WTC11 (cell line): ENCODE measurements around the gene RIPK3. TPM values are rescaled to one million over a fixed set of nuclear protein-coding genes. Genes with fewer than 3 reads are reported as not detected.

Source experiments
- ATAC-seq: fragments of 200-7000 bp; cut with Tn5 transposase; 2 replicates; pipeline ENCODE4 v1.10.0; 2021; ENCODE audit warnings: mild to moderate bottlenecking, moderate library complexity
- CTCF ChIA-PET: fragments of 300-600 bp; sonication (Branson Sonifier 250); formaldehyde crosslinking; loops from one replicate; lab custom pipeline; 2021; ENCODE audit warnings: antibody characterized with exemption; lab: Charles Lee
- POLR2A ChIA-PET: fragments of 350-600 bp; sonication (Branson Sonifier 250); formaldehyde crosslinking; loops from one replicate; lab custom pipeline; 2021; ENCODE audit warnings: antibody characterized with exemption; lab: Charles Lee
- DNase-seq: peaks from one replicate; pipeline ENCODE4 v3.0.0; 2021; ENCODE audit warnings: low spot score
- H3K27ac Mint-ChIP-seq: 2 replicates; pipeline ENCODE4 v1.8.0; 2021; ENCODE audit warnings: mixed read lengths
- H3K27me3 Mint-ChIP-seq: 2 replicates; pipeline ENCODE4 v1.8.0; 2021; ENCODE audit warnings: low read depth, mild to moderate bottlenecking, moderate library complexity, mixed read lengths
- H3K36me3 Mint-ChIP-seq: 2 replicates; pipeline ENCODE4 v1.8.0; 2021; ENCODE audit warnings: mixed read lengths
- H3K4me1 Mint-ChIP-seq: 2 replicates; pipeline ENCODE4 v1.8.0; 2022; ENCODE audit warnings: mixed read lengths
- H3K4me3 Mint-ChIP-seq: 2 replicates; pipeline ENCODE4 v1.8.0; 2021; ENCODE audit warnings: mild to moderate bottlenecking, moderate library complexity, mixed read lengths
- H3K9me3 Mint-ChIP-seq: 2 replicates; pipeline ENCODE4 v1.8.0; 2021; ENCODE audit warnings: mixed read lengths
- CREB1 ChIP-seq: sonication (generic); formaldehyde crosslinking; IDR thresholded peaks from 2 replicates; pipeline ENCODE4 v1.8.0; 2023; ENCODE audit warnings: mild to moderate bottlenecking, missing genetic modification reagents
- FOXK1 ChIP-seq: sonication (generic); formaldehyde crosslinking; IDR thresholded peaks from 2 replicates; pipeline ENCODE4 v1.8.0; 2022; ENCODE audit warnings: mild to moderate bottlenecking, moderate library complexity, missing genetic modification reagents
- IRF2 ChIP-seq: sonication (generic); formaldehyde crosslinking; IDR thresholded peaks from 2 replicates; pipeline ENCODE4 v1.8.0; 2022; ENCODE audit warnings: low read depth, missing genetic modification reagents, borderline replicate concordance
- NFATC4 ChIP-seq: fragments of 250-450 bp; sonication (Bioruptor Pico); IDR thresholded peaks from 2 replicates; pipeline ENCODE4 v1.9.0; 2021; ENCODE audit warnings: mild to moderate bottlenecking
- RELA ChIP-seq: sonication (generic); formaldehyde crosslinking; IDR thresholded peaks from 2 replicates; pipeline ENCODE4 v1.8.1; 2022; ENCODE audit warnings: missing genetic modification reagents, mild to moderate bottlenecking, borderline replicate concordance
- SMAD4 ChIP-seq: sonication (generic); formaldehyde crosslinking; IDR thresholded peaks from 2 replicates; pipeline ENCODE4 v1.8.0; 2022; ENCODE audit warnings: mild to moderate bottlenecking, missing genetic modification reagents
- SP1 ChIP-seq: sonication (generic); formaldehyde crosslinking; conservative IDR thresholded peaks from 2 replicates; pipeline ENCODE4 v1.8.1; 2022; ENCODE audit warnings: missing genetic modification reagents
- TEAD4 ChIP-seq: sonication (generic); formaldehyde crosslinking; IDR thresholded peaks from 2 replicates; pipeline ENCODE4 v1.8.0; 2022; ENCODE audit warnings: mild to moderate bottlenecking, missing genetic modification reagents
- ZNF396 ChIP-seq: fragments of 250-450 bp; sonication (Bioruptor Pico); IDR thresholded peaks from 2 replicates; pipeline ENCODE4 v1.8.0; 2021; ENCODE audit warnings: mild to moderate bottlenecking, moderate library complexity, borderline replicate concordance
- total RNA-seq: library from RNA; stranded (reverse); gene quantifications from 3 replicates; pipeline ENCODE4 v1.2.3, GENCODE V29; 2021
- TF ChIP-seq, protein P1 (sequence below): sonication (generic); formaldehyde crosslinking; IDR thresholded peaks from 2 replicates; pipeline ENCODE4 v1.8.0; 2022; ENCODE audit warnings: mild to moderate bottlenecking, missing genetic modification reagents
- TF ChIP-seq, protein P2 (sequence below): sonication (generic); formaldehyde crosslinking; IDR thresholded peaks from 2 replicates; pipeline ENCODE4 v1.8.0; 2022; ENCODE audit warnings: missing genetic modification reagents
- TF ChIP-seq, protein P3 (sequence below): sonication (generic); formaldehyde crosslinking; IDR thresholded peaks from 2 replicates; pipeline ENCODE4 v1.8.1; 2023; ENCODE audit warnings: mild to moderate bottlenecking, missing genetic modification reagents, moderate library complexity

RIPK3 gene
- total RNA-seq, 1 experiment from 2014 or later = 0.83 TPM

DNA sequence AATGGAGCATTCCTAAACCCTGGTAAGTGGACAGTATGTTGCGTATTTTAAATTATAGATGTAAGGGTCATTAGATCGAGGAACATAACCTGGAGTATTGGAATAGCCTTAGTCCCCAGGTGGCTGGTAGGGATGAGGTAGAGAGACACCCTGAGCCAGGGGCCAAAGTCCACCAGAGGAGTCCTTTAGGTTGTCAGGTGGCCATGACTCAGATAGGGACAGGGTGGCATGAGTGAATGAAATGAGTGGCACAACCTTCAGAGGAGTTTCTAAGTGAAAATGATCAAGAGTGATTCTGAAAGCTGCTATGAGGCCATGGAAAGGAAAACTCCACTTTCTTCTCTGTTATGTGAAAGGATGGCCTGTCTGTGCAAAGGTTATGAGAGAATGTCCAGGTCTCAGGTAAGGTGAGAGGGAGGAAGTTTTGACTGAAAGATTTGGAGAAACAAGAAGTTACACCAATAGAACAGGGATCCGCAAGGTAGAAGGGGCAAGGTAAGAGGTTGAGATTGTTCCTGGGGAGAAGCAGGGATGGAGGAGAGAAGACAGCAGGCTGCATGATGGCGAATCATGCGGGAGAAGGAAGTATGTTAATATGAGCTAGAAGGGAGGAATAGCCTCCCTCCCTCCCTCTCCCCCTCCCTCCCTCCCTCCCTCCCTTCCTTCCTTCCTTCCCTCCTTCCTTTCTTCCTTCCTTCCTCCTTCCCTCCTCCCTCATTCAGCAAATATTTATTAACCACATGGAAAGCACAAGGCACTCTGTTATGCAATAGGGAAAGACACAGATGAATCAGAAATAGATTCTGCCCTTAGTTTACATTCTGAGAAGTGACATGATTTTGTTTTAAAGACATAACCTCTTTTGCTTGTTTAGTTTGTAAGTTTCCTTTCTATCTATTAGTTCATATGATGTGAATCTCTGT, 14.0 kb upstream of the RIPK3 start:
- CTCF ChIA-PET = interaction anchor here (0.6 to 5.8 kb wide), 2 partner anchors 20 to 356 kb away, joined by 3 to 35 read pairs; partner anchors contain the start of gene ADCY4
- no peak for ATAC-seq
- no peak for TF ChIP-seq SP1 (CRISPR knock-in tag)
- no peak for TF ChIP-seq ZNF396
- TF ChIP-seq RELA (CRISPR knock-in tag) = no peak
- TF ChIP-seq TEAD4 (CRISPR knock-in tag) = no peak
- TF ChIP-seq IRF2 (CRISPR knock-in tag) = no peak
- TF ChIP-seq, protein P1, sequence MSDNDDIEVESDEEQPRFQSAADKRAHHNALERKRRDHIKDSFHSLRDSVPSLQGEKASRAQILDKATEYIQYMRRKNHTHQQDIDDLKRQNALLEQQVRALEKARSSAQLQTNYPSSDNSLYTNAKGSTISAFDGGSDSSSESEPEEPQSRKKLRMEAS (CRISPR knock-in tag) = no peak
- TF ChIP-seq, protein P2, sequence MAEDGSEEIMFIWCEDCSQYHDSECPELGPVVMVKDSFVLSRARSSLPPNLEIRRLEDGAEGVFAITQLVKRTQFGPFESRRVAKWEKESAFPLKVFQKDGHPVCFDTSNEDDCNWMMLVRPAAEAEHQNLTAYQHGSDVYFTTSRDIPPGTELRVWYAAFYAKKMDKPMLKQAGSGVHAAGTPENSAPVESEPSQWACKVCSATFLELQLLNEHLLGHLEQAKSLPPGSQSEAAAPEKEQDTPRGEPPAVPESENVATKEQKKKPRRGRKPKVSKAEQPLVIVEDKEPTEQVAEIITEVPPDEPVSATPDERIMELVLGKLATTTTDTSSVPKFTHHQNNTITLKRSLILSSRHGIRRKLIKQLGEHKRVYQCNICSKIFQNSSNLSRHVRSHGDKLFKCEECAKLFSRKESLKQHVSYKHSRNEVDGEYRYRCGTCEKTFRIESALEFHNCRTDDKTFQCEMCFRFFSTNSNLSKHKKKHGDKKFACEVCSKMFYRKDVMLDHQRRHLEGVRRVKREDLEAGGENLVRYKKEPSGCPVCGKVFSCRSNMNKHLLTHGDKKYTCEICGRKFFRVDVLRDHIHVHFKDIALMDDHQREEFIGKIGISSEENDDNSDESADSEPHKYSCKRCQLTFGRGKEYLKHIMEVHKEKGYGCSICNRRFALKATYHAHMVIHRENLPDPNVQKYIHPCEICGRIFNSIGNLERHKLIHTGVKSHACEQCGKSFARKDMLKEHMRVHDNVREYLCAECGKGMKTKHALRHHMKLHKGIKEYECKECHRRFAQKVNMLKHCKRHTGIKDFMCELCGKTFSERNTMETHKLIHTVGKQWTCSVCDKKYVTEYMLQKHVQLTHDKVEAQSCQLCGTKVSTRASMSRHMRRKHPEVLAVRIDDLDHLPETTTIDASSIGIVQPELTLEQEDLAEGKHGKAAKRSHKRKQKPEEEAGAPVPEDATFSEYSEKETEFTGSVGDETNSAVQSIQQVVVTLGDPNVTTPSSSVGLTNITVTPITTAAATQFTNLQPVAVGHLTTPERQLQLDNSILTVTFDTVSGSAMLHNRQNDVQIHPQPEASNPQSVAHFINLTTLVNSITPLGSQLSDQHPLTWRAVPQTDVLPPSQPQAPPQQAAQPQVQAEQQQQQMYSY = no peak
- no peak for TF ChIP-seq FOXK1
- no peak for TF ChIP-seq SMAD4 (CRISPR knock-in tag)
- TF ChIP-seq, all 79 proteins: peak for 0
- POLR2A ChIA-PET = no interaction called here
- Mint-ChIP-seq H3K27me3 (peaks cover 81% of the 10 kb centered on the region), H3K36me3 (no peaks in the 10 kb centered on the region), H3K9me3 (no peaks in the 10 kb centered on the region), H3K4me3 (no peak overlapping the region), H3K4me1 (no peaks in the 10 kb centered on the region), H3K27ac (no peak overlapping the region)
- DNase-seq = no peak

DNA sequence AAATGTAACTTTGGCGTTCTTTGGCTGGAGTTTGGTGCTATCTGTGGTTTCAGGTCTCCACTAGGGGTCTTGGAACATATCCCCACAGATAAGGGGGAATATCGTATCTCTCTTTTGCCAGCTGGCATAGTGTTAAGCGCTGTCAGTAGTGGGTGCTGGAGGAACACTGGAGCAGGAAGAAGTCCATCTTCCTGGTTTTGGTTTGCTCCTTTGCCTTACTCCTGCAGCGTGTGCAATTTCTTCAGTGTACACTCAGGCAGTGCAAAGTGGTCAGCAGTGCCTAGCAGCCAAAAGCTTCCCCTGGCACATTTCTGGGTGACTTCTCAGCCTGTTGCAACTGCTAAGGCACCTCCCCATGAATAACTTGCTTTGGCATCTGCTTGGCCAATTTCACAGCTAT, 11.7 kb upstream of the RIPK3 start:
- H3K9me3 Mint-ChIP-seq = no peaks in the 10 kb centered on the region
- peak; percentile 50 for ATAC-seq
- peaks cover 84% of the 10 kb centered on the region for H3K27me3 Mint-ChIP-seq
- no peaks in the 10 kb centered on the region for H3K4me1 Mint-ChIP-seq
- ChIA-PET CTCF (interaction anchor here (0.6 to 5.8 kb wide), 10 partner anchors 12 to 90 kb away, joined by 3 to 35 read pairs (median 5); partner anchors contain the start of genes ADCY4 and RIPK3), POLR2A (no interaction called here)
- H3K36me3 Mint-ChIP-seq = no peaks in the 10 kb centered on the region
- DNase-seq = no peak
- no peak overlapping the region for H3K27ac Mint-ChIP-seq
- TF ChIP-seq, protein P3, sequence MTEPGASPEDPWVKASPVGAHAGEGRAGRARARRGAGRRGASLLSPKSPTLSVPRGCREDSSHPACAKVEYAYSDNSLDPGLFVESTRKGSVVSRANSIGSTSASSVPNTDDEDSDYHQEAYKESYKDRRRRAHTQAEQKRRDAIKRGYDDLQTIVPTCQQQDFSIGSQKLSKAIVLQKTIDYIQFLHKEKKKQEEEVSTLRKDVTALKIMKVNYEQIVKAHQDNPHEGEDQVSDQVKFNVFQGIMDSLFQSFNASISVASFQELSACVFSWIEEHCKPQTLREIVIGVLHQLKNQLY (CRISPR knock-in tag) = no peak
- TF ChIP-seq, protein P2 = peak; percentile 85
- no peak overlapping the region for H3K4me3 Mint-ChIP-seq

DNA sequence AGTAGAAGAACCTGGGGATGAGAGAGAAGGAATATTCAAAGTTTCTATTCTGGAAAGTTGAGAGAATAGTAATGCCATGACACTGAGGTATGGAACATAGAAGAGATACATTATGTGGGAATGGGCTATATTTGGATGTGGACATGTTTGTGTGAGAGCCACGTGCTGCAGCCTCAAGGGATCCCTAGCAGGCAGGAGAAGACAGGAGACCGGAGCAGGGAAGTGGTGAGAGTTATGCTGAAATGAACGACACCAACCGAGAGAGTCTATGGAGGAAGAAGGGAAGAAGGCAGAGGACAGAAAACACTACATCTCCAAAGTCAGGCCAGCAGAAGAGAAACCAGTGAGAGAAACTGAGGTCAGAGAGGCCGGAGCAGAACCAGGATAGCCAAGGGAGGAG, 10.0 kb upstream of the RIPK3 start:
- no peak for TF ChIP-seq RELA (CRISPR knock-in tag)
- TF ChIP-seq CREB1 (CRISPR knock-in tag) = no peak
- TF ChIP-seq, protein P2 = no peak
- TF ChIP-seq NFATC4 = no peak
- TF ChIP-seq, all 79 proteins: peak for 0
- no peaks in the 10 kb centered on the region for H3K9me3 Mint-ChIP-seq
- DNase-seq = no peak
- ATAC-seq = no peak
- H3K27ac Mint-ChIP-seq = no peak overlapping the region
- no peaks in the 10 kb centered on the region for H3K36me3 Mint-ChIP-seq
- ChIA-PET POLR2A (interaction anchor here (0.7 kb wide), 1 partner anchor 73 kb away, joined by 3 read pairs; no protein-coding TSS in a partner anchor), CTCF (interaction anchor here (1.0 to 4.1 kb wide), 3 partner anchors 16 to 82 kb away, joined by 3 to 31 read pairs (median 21); no protein-coding TSS in a partner anchor)
- H3K4me3 Mint-ChIP-seq = no peak overlapping the region
- H3K27me3 Mint-ChIP-seq = peaks cover 91% of the 10 kb centered on the region
- H3K4me1 Mint-ChIP-seq = no peaks in the 10 kb centered on the region
